Body of pancreas (tissue), 4 donors: ENCODE measurements around the gene FDCSP.

Source experiments
- POLR2A ChIP-seq, 3 donors: fragments of 450-650 bp; IDR thresholded peaks; one replicate each; pipeline ENCODE4 v1.6.1; 2016; ENCODE audit warnings: antibody characterized with exemption in 3 of 3, mild to moderate bottlenecking in 2 of 3
- TF ChIP-seq, protein P1 (sequence below), 7 experiments: fragments of 450-650 bp in 4 of 7; fragments of 200-600 bp in 3 of 7; sonication (generic) in 3 of 7; IDR thresholded peaks; one replicate each; pipeline ENCODE4 v1.5.1; 2016 to 2019; ENCODE audit warnings: antibody characterized with exemption in 7 of 7

DNA sequence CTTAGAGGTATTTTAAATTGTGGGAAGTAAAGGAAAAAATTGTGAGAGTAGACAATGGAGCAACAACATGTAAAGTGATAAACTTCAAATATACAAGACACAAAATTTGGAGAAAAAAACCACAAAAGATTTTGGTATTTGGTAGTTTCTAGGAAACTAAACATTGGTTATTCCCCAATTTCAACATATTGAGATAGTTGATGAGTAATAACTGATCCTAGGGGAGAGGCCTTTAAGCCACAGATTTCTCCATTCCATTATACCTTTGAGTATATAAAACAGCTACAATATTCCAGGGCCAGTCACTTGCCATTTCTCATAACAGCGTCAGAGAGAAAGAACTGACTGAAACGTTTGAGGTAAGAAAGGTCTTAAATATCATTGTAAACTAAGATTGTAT is at the start of gene FDCSP:
- TF ChIP-seq, protein P1, sequence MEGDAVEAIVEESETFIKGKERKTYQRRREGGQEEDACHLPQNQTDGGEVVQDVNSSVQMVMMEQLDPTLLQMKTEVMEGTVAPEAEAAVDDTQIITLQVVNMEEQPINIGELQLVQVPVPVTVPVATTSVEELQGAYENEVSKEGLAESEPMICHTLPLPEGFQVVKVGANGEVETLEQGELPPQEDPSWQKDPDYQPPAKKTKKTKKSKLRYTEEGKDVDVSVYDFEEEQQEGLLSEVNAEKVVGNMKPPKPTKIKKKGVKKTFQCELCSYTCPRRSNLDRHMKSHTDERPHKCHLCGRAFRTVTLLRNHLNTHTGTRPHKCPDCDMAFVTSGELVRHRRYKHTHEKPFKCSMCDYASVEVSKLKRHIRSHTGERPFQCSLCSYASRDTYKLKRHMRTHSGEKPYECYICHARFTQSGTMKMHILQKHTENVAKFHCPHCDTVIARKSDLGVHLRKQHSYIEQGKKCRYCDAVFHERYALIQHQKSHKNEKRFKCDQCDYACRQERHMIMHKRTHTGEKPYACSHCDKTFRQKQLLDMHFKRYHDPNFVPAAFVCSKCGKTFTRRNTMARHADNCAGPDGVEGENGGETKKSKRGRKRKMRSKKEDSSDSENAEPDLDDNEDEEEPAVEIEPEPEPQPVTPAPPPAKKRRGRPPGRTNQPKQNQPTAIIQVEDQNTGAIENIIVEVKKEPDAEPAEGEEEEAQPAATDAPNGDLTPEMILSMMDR (IDR thresholded peaks at IDR 0.05), result no peak
- TF ChIP-seq POLR2A (IDR thresholded peaks at IDR 0.05), result no peak
